IPS DF 4.7 (cell line): ENCODE results near the gene RTTN.
"Not testable (repeated sequence)": the region's sequence is repeated elsewhere in the genome, so short reads cannot be mapped to it uniquely, and the experiment has no call there.

Experiments used
- DNase-seq: peaks from one replicate; pipeline ENCODE4 v3.0.0-alpha.2; 2013; ENCODE audit warnings: low spot score; ENCODE audit errors: extremely low read depth

RTTN gene

DNA sequence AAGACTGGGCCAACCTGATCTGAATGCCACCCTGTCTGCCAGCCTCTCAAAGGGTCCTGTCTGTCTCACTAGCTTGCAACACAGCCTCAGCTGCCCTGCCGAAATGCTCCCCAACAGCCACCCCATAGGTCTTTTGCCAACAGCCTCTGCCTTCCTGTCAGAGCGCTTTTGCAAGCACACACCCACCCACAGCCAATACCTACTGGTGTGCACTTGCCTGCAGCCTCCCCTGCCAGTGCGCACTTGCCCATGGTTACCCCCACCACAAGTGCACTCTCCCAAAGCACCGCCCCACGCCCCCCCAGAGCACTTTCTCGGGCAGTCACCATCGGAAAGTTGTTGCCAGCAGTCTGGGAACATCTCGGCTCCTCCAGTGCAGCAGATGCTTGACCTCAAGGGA is 48.6 kb downstream of the RTTN start:
- no peak for DNase-seq

DNA sequence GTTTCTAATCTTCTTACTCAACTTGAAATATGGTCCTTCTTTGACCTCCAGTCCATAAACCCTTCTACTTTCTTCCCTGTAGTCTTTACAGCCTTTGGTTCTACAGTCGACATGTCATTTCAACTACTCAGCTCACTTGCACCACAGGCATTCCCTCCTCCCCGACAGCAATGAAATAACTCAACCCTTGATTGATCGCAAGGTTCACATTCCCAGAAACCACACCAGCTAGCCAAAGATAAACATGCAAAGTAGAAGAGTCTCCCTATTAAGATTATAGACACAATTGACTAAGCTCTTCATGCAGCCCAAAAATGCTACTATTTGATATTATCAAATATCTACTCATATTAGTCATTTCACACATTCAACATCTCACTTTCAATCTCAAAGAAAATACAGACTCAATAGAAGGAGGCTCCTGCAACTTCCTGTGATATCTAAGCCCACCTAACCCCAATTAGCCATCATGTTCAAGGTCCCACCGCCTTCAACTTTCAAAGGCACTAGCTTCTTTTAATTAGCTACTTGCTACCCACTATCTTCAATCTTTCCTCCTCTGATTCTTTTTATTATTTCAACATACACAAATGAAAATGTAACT is 50.8 kb downstream of the RTTN start:
- DNase-seq, result no peak

DNA sequence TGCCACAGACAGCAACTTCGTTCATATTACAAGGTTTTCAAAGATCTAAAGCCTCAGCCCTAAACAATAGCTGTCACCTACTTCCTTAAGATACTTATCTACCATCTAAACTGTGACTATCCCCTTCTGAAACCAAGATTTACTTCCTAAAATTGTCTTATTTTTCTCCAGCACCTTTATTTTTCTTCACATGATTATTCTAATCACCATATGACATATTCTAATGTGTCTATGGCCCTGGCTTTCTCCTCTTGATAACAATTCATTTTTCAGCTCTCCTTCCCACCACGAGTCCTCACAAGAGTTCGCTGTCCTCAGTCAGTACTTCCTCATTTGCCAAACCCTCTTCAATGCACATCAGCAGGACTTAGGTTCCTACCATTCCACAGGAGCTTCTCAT is 53.9 kb downstream of the RTTN start:
- no peak for DNase-seq

DNA sequence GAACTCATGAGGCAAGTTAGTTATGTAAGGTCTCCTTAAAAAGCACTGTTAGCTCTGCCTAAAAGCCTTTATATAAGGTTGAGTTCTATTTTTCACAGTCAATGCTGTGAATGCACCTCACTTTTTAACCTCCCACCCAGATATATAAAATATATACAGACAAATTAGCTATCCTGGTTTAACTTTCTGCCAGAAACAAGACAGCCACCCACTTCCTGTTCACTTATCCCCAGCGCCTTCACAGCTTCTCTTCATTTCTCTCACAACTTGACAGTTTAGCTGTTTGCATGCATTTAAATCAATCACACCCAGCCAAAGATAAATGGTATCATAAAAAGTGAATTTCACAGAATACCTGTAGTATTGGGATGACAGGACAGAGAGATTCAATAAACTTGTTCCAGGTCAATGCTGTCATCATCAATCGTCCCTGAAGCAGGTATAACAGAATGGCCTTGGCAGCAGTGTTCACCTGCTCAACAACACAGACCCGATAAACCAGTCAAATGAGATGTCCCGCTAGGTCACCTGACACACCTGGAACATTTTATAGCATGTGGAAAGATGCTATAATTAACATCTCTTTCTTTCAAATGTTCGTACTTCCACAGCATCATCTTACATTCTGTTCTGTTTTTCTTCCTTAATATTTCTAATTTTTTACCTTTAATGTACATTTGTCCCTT is 55.7 kb downstream of the RTTN start:
- DNase-seq, result no peak

DNA sequence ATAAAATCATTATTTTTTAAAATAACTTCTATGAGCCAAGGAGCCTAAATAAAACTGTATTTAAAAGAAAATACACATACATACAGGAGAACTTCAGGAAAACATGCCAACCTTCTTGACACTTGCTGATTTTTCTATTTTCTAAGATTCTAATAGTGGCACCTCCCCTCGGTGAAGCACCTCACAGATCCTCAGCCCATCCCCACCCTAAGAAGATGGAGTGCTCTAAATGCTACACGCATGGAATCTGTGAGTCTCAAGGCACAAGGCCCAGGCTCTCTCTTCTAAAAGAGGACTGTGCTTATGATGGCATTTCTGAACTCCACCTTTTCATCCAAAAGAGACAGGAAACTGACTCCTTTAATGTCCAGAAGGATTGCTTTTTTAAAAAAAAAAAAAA is 56.3 kb downstream of the RTTN start:
- DNase-seq, result no peak

DNA sequence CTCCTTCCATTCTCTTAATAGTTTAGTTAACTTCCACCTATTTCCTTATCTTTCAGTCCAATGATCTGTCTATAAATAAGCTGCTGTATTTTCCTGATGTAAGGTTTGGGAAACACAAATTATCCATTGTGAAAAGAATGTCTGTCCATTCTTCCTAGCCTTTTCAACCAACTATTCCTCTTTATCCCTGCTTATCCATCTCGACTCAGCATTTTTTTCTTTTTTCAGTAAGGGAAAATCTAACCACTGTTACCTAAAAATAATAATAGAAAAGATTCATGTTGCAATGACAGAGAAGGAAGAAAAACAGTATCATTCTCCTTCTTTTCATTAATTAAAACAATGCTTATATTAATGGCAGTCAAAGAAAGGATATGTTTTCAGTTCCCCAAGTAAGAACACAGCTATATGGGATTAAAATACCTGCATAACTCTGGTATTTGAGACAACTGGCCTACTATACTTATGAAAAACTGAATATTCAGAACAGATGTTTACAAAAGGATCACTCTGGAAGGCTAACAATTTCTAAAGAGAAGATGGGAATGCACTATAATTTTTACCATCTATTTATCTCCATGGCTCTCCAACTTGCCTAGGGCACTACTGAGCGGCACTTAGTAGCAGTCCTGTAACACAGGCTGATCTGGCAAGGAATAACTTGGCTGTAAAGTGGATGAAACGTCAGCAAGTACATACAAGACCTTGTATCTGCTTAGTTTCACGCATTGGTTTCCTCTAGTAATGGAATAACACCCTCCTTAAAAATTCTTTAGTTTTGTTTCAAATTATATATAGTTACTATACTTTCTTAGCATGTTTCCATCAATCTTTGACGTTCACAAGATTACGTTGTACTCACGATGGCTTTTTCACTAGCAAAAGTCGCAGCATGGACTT is 57.2 kb downstream of the RTTN start:
- no peak for DNase-seq

DNA sequence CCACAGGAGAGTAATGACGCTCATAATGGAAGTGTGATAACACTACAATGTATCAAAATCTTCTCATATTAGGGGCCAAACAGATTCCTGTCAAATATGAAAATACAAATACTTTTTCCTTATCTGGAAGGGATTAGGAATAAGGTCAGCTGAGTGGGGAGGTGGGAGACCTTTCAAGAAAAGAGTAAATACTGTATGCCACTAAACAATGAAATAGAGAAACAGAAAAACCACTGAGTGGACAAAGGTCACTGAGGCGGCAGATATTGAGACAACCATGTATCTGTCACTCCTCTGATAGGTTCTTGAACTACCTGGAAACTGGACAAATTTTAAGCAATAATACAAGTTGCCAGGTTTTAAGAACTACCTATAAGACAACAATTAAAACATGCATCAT is 59.3 kb downstream of the RTTN start:
- no peak for DNase-seq

DNA sequence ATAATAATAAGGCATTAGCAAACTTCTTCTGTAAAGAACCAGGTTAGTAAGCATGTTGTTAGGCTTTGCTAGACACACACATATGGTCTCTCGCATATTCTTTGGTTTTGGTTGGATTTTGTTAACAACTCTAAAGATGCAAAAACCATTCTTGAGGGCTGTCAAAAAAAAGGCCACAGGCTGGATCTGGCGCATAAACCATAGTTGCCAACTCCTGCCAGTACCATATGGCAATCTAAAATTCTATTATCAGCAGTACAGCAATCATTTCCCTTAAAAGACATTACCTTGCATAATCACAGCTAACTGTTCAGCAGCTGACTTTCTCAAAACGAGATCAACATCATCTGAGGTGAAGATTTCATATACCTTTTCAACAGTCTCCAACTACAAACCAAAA is 63.5 kb downstream of the RTTN start:
- DNase-seq, result no peak

DNA sequence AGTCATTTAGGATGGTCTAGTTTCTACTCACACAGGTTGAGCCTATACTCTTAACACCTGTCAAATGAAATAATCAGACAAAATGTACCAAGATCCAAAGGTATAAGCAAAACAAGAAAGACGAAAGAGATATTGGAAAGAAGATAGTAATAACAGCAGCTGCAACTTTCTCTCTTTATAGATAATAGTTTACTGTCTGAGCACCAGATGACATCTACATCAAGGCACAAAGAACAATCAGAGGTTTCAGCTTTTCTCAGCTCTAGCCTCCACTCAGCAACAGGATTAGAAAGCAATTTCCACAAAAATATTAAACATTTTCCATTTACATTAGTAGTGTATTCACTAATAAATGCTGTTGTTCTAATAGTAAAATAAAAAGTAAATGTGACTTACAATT is 66.3 kb downstream of the RTTN start:
- DNase-seq, result no peak

DNA sequence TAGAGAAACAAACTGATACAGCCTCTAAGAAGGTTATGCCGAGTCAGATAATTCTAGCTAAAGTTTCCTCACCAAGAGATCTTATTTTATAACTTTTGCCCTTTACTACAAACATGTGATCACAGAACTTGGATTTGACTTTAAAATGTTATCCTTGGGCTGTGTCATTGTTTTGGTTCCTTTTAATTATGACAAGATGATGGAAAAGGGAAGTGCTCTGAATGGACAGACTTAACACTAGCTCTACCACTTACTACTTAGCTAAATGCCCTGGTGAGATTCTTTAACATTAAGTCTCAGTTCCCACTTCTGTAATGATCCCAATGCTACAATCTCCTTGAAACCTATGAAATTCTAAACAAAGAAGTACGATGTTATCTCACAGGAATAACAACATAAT is 69.9 kb downstream of the RTTN start:
- no peak for DNase-seq

DNA sequence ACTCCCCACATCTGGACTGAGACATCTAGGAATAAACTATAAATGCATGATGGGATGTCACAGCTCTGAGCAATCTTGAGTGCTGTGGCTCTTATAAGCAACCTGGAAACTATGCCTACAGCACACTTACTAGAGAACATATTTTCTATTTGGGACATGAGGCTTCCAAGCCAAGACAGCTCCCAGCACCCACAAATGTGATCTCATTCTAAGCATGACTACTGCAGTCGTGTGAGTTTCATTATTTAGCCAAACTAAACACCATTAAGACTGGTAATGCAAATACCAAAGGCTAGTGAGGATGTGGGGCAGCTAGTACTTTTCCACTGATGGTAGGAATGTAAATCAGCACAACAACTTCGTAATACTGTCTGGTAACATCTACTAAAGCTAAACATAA is 72.5 kb downstream of the RTTN start:
- DNase-seq, result no peak

DNA sequence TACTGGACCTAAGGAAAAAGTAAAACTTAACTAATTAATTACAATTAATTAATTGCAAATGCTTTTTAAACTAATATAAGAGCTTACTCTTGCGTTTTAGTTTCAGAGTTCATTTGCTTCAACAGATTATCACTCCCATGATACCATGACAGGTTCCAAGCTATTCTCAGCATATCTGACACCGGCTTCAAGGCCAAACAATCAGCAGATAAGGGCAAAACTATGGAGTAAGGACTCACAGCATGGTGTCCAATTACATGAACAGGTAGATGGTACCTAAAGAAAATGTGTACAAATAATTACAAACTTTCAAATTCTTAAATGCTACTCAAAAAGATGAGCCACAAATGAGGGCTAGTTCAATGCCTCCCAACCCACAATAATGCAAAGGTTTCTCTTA is 77.2 kb downstream of the RTTN start:
- no peak for DNase-seq

DNA sequence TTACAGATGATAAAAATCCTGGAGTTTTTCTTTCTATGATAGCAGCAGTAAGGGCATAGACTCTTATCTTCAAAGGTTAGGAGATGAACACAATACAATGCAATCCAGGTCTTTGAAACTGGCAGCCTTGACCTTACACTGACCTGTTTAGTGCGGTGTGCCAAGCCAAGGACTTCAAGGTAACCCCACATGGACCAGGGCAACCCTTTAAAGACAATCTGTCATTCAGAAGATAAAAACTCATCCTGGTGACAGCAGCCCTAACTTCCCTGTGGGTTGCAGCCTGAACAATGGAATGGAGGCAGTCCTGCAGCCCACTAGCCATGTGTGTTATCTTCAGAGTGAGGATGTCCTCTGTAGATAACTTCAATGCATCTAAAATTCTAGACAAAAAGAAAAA is 78.1 kb downstream of the RTTN start:
- DNase-seq, result no peak

DNA sequence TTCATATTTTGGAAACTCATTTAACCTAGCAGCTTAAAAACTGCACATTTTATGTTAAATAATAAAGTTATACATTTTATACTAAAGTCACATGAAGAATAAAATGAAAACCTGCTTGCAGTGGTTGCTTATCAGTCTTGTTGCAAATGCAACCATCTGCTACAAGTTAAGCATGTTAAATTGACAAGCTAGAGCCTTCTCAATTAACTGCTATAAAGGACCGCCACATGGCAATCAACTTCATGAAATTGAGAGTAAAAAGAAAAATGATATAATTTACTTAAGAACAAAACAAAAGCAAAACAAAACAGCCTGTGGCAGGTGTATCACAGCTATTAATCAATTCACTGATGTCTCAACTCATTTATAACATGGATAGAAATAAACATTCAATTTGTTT is 78.7 kb downstream of the RTTN start:
- no peak for DNase-seq

DNA sequence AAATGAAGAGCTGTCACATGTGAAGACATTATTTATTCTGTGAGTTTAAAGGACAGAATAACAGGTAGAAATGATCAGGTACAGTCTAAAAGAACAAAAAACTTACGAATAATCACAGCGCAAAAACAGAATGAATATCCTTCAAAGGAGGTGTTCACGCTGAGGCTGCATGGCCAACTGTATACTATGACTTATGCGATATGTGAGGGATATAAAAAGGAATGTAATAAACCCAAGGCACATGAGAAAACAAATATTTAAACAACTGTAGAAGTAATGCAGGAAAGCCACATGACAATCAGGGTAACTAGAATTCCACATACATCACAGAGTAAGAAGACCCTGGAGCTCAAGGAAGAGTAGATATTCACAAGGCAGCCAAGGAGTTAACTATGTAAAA is 81.3 kb downstream of the RTTN start:
- no peak for DNase-seq

DNA sequence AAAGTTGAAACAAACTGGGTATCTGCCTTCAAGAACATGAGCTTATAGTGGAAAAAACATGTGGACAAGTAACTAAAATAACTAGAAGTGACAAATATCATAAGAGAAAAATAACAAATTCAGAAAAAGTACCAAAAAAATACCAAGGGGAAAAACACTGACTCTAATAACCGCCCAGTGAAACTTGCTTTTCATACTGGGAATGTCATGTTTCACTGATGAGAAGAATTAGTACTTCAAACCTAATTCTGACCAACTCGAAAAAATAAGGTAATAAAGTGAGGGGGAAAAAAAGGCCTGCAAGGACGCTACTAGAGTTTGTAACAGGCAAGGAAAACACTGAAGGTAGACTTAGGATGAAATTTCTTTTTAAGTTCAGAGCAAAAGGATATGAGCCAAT is 83.6 kb downstream of the RTTN start:
- no peak for DNase-seq

DNA sequence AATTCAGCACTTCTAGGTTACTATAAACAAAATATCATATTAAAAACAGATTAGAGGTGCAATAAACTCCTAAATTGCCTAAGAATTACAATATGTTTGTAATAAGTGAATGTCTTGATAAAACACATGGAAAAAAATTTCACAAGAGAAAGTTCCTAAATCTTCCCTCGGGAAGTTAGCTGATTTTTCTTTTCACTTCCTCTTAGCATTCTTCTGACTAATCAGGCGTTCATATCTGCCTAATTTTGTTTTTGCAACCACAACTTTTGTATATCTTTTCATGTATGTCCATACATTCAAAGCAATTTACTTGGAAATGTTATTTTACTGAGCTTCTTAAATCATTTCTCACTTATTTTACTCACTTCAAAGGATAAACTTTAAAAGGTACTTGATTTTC is 88.5 kb downstream of the RTTN start:
- no peak for DNase-seq

DNA sequence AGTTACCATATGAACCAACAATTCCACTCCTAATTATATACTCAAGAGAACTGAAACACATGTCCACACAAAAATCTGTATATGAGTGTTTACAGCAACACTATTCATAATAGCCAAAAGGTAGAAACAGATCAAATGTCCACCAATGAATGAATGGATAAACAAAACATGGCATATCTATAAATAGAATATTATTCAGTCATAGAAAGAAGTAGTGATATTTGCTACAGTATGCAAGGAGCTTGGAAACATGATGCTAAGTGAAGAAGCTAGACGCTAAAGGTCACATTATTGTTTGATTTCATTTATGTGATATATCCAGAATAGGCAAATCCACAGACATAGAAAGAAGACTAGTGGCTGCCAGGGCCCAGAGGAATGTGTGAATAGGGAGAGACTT is 92.0 kb downstream of the RTTN start:
- no peak for DNase-seq

DNA sequence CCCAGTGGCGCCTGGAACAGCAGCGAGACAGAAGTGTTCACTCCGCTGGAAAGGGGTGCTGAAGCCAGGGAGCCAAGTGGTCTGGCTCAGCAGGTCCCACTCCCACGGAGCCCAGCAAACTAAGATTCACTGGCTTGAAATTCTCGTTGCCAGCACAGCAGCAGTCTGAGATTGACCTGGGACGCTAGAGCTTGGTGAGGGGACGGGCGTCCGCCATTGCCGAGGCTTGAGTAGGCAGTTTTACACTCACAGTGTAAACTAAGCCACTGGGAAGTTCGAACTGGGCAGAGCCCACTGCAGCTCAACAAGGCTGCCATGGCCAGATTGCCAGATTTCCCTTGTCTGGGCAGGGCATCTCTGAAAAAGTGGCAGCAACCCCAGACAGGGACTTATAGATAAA is 94.8 kb downstream of the RTTN start:
- no peak for DNase-seq

DNA sequence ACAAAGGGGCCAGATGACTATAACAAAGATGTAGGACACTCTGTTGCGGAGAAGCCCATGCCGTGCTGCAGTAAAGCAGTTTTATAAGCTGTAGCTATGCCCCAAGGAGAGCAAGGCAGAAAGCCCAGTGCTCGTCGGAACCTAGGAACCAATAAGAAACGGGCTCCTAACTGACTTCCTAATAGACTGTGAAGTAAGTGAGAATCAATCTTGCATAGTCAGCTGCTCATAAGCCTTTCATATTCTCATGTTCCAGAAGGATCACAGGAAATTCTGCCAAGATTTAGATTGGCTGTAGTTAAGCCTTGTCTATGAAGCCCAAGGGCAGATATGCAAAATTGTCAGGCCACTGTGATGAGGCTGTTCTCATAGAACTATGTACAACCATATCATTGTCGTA is 98.4 kb downstream of the RTTN start:
- DNase-seq, result no peak

DNA sequence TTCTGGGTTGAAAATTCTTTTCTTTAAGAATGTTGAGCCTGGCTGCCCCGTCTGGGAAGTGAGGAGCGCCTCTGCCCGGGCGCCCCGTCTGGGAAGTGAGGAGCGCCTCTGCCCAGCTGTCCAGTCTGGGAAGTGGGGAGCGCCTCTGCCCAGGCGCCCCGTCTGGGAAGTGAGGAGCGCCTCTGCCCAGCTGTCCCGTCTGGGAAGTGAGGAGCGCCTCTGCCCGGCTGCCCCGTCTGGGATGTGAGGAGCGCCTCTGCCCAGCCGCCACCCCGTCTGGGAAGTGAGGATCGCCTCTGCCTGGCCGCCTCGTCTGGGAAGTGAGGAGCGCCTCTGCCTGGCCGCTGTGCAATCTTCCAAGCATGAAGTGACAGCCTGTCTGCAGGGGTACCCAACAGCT is 102.6 kb downstream of the RTTN start:
- not testable (repeated sequence) for DNase-seq

DNA sequence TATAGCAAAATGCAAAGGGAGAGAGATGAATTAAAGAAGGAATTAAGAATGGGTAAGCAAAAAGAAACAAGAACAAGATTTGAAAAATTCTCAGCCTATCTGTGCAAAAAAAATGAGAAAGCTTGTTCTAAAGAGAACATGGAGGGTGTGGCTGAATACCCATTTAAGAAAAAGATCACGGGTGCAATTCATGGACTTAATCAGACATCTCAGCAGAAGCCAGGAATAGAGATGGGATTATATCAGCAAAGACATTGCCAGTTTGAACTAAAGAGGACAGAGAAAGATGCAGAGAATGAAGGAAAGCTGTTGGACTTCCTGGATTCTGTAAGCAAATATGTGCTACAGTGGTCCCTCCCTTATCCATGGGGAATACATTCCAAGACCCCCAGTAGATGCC is 115.6 kb downstream of the RTTN start:
- no peak for DNase-seq

DNA sequence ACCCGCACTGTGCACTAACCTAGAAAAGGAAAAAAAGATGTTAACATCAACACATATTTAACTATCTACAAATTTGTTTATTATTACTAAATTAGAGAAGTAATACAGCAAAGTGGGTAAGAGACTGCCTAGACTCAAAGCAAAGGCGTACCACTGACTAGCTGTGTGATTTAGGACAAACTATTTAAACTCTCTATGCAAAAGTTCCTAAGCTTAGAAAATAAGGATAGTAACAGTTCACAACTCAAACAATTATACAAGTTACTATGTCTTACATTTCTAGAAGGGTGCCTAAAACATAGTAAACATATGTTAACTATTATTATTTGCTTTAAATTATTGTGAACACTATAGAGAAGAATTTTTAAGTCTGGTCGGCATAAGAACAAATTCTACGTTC is 119.4 kb downstream of the RTTN start:
- DNase-seq, result no peak
